ENCODE results near the gene TRIM22. TPM values are rescaled to one million over a fixed set of nuclear protein-coding genes. Genes with fewer than 3 reads are reported as not detected.

TRIM22 gene
- total and polyA plus RNA-seq, 4 experiments from 2014 or later: 187 to 353 (median 270) TPM

GRCh38 chr11:5696210-5696609, 6.6 kb downstream of the TRIM22 start:
- Histone ChIP-seq H3K4me1 (ENCODE audit: insufficient read depth, low read length) (peaks cover 65% of the 10 kb centered on the region), H3K4me3 (ENCODE audit: low read length in 2 of 2) (no peak overlapping the region), H3K27me3 (ENCODE audit: insufficient read depth, low read length) (no peaks in the 10 kb centered on the region), H3K9me3 (ENCODE audit: control insufficient read depth in 1 of 2, low read length in 2 of 2) (no peaks in the 10 kb centered on the region), H3K27ac (ENCODE audit: low read depth, low read length) (peak overlapping the region; percentile 5), H3K36me3 (ENCODE audit: insufficient read depth, low read length) (peaks cover 37% of the 10 kb centered on the region)
- Mint-ChIP-seq H3K4me3 (peak overlapping the region in 4 of 8 donors; percentile 13 to 28 (median 20)), H3K27me3 (no peaks in the 10 kb centered on the region), H3K27ac (peak overlapping the region in 6 of 7 donors; percentile 53 to 92 (median 74)), H3K9me3 (no peaks in the 10 kb centered on the region), H3K4me1 (peaks cover 39 to 73% (median 62%) of the 10 kb centered on the region in 4 donors), H3K36me3 (peaks cover 65 to 76% of the 10 kb centered on the region in 2 donors)
- ChIA-PET POLR2A (ENCODE audit: partially characterized antibody) (interaction anchor here (1.3 to 3.5 kb wide), 2 partner anchors 9 to 12 kb away, joined by 3 to 20 read pairs; partner anchors contain the start of gene TRIM5), CTCF (ENCODE audit: partially characterized antibody) (interaction anchor here (2.0 to 10.1 kb wide), 2 partner anchors 10 to 11 kb away, joined by 4 to 63 read pairs; partner anchors contain the start of gene TRIM5)
- intact Hi-C loops (cut with micrococcal nuclease): no loop called here
- no peak for DNase-seq

- Histone ChIP-seq H3K36me3 (ENCODE audit: insufficient read depth, low read length) (peaks cover 37% of the 10 kb centered on the region), H3K27ac (ENCODE audit: low read depth, low read length) (no peak overlapping the region), H3K4me3 (ENCODE audit: low read length in 2 of 2) (no peak overlapping the region), H3K27me3 (ENCODE audit: insufficient read depth, low read length) (no peaks in the 10 kb centered on the region), H3K9me3 (ENCODE audit: control insufficient read depth in 1 of 2, low read length in 2 of 2) (no peaks in the 10 kb centered on the region), H3K4me1 (ENCODE audit: insufficient read depth, low read length) (peaks cover 57% of the 10 kb centered on the region)
- no peaks in the 10 kb centered on the region for H3K9me3 Mint-ChIP-seq
- ChIA-PET CTCF (ENCODE audit: partially characterized antibody) (interaction anchor here (0.7 to 10.1 kb wide), 3 partner anchors 13 to 111 kb away, joined by 3 to 63 read pairs (median 3); partner anchors contain the start of genes OR52N2 and TRIM5), POLR2A (ENCODE audit: partially characterized antibody) (interaction anchor here (1.6 kb wide), 1 partner anchor 9 kb away, joined by 7 read pairs; the partner anchor contains the start of gene TRIM22)
- H3K4me3 Mint-ChIP-seq: peak overlapping the region in 1 of 8 donors; percentile 2
- H3K27ac Mint-ChIP-seq: peak overlapping the region; percentile 22 to 80 (median 57)
- H3K4me1 Mint-ChIP-seq: peaks cover 34 to 77% (median 62%) of the 10 kb centered on the region in 4 donors
- intact Hi-C loops (cut with micrococcal nuclease): no loop called here
- DNase-seq: no peak
- H3K36me3 Mint-ChIP-seq: peaks cover 76 to 83% of the 10 kb centered on the region in 2 donors
- no peaks in the 10 kb centered on the region for H3K27me3 Mint-ChIP-seq
Observed at GRCh38 chr11:5698281-5698680, 8.7 kb downstream of the TRIM22 start.

GRCh38 chr11:5700421-5701054, 10.9 kb downstream of the TRIM22 start:
- peak overlapping the region in 1 of 8 donors; percentile 25 for H3K4me3 Mint-ChIP-seq
- Histone ChIP-seq H3K27me3 (ENCODE audit: insufficient read depth, low read length) (no peaks in the 10 kb centered on the region), H3K4me3 (ENCODE audit: low read length in 2 of 2) (no peak overlapping the region), H3K9me3 (ENCODE audit: control insufficient read depth in 1 of 2, low read length in 2 of 2) (no peaks in the 10 kb centered on the region), H3K27ac (ENCODE audit: low read depth, low read length) (no peak overlapping the region), H3K4me1 (ENCODE audit: insufficient read depth, low read length) (peaks cover 56% of the 10 kb centered on the region), H3K36me3 (ENCODE audit: insufficient read depth, low read length) (peaks cover 39% of the 10 kb centered on the region)
- H3K27me3 Mint-ChIP-seq: no peaks in the 10 kb centered on the region
- H3K36me3 Mint-ChIP-seq: peaks cover 74 to 85% of the 10 kb centered on the region in 2 donors
- no peak for DNase-seq
- ChIA-PET POLR2A (ENCODE audit: partially characterized antibody) (interaction anchor here (3.0 to 4.8 kb wide), 2 partner anchors 10 to 16 kb away, joined by 15 to 25 read pairs; partner anchors contain the start of genes TRIM22 and TRIM5), CTCF (ENCODE audit: partially characterized antibody) (interaction anchor here (1.1 to 10.1 kb wide), 4 partner anchors 11 to 16 kb away, joined by 3 to 63 read pairs (median 12); partner anchors contain the start of genes TRIM22 and TRIM5)
- H3K27ac Mint-ChIP-seq: peak overlapping the region in 5 of 7 donors; percentile 22 to 45 (median 32)
- no peaks in the 10 kb centered on the region for H3K9me3 Mint-ChIP-seq
- intact Hi-C loops (cut with micrococcal nuclease): no loop called here
- H3K4me1 Mint-ChIP-seq: peaks cover 28 to 77% (median 54%) of the 10 kb centered on the region in 4 donors

GRCh38 chr11:5701055-5701577, 11.5 kb downstream of the TRIM22 start:
- DNase-seq: no peak
- peaks cover 40% of the 10 kb centered on the region for H3K36me3 ChIP-seq (ENCODE audit: insufficient read depth, low read length)
- Mint-ChIP-seq H3K4me3 (peak overlapping the region in 2 of 8 donors; percentile 25), H3K36me3 (peaks cover 72 to 84% of the 10 kb centered on the region in 2 donors), H3K9me3 (no peaks in the 10 kb centered on the region), H3K27me3 (no peaks in the 10 kb centered on the region), H3K27ac (peak overlapping the region in 2 of 7 donors; percentile 26 to 69), H3K4me1 (peaks cover 24 to 73% (median 50%) of the 10 kb centered on the region in 4 donors)
- CTCF ChIA-PET (ENCODE audit: partially characterized antibody): interaction anchor here (1.1 to 10.1 kb wide), 4 partner anchors 10 to 16 kb away, joined by 3 to 63 read pairs (median 12); partner anchors contain the start of genes TRIM22 and TRIM5
- POLR2A ChIA-PET (ENCODE audit: partially characterized antibody): interaction anchor here (3.0 to 4.8 kb wide), 2 partner anchors 11 to 17 kb away, joined by 15 to 25 read pairs; partner anchors contain the start of genes TRIM22 and TRIM5
- no peak overlapping the region for H3K27ac ChIP-seq (ENCODE audit: low read depth, low read length)
- intact Hi-C loops (cut with micrococcal nuclease): no loop called here
- no peaks in the 10 kb centered on the region for H3K9me3 ChIP-seq (ENCODE audit: control insufficient read depth in 1 of 2, low read length in 2 of 2)
- peaks cover 52% of the 10 kb centered on the region for H3K4me1 ChIP-seq (ENCODE audit: insufficient read depth, low read length)
- H3K4me3 ChIP-seq (ENCODE audit: low read length in 2 of 2): no peak overlapping the region
- no peaks in the 10 kb centered on the region for H3K27me3 ChIP-seq (ENCODE audit: insufficient read depth, low read length)

- H3K36me3 ChIP-seq (ENCODE audit: insufficient read depth, low read length): peaks cover 38% of the 10 kb centered on the region
Observed at GRCh38 chr11:5703741-5704536, 14.3 kb downstream of the TRIM22 start.

GRCh38 chr11:5705688-5706087, 16.1 kb downstream of the TRIM22 start:
- H3K4me3 ChIP-seq (ENCODE audit: low read length in 2 of 2): no peak overlapping the region
- Mint-ChIP-seq H3K27ac (peak overlapping the region in 6 of 7 donors; percentile 15 to 86 (median 62)), H3K4me3 (no peak overlapping the region), H3K36me3 (peaks cover 70 to 79% of the 10 kb centered on the region in 2 donors), H3K27me3 (no peaks in the 10 kb centered on the region), H3K9me3 (no peaks in the 10 kb centered on the region), H3K4me1 (peaks cover 18 to 41% (median 27%) of the 10 kb centered on the region in 4 donors)
- DNase-seq: no peak
- H3K27ac ChIP-seq (ENCODE audit: low read depth, low read length): no peak overlapping the region
- POLR2A ChIA-PET (ENCODE audit: partially characterized antibody): interaction anchor here (1.3 to 1.6 kb wide), 2 partner anchors 10 to 21 kb away, joined by 3 to 9 read pairs; partner anchors contain the start of gene TRIM5
- H3K4me1 ChIP-seq (ENCODE audit: insufficient read depth, low read length): peaks cover 30% of the 10 kb centered on the region
- H3K36me3 ChIP-seq (ENCODE audit: insufficient read depth, low read length): peaks cover 52% of the 10 kb centered on the region
- H3K9me3 ChIP-seq (ENCODE audit: control insufficient read depth in 1 of 2, low read length in 2 of 2): no peaks in the 10 kb centered on the region
- CTCF ChIA-PET (ENCODE audit: partially characterized antibody): interaction anchor here (1.4 to 3.4 kb wide), 2 partner anchors 10 to 21 kb away, joined by 4 to 14 read pairs; partner anchors contain the start of gene TRIM5
- H3K27me3 ChIP-seq (ENCODE audit: insufficient read depth, low read length): no peaks in the 10 kb centered on the region
- intact Hi-C loops (cut with micrococcal nuclease): no loop called here

More at GRCh38 chr11:5703741-5704536, 14.3 kb downstream of the TRIM22 start:
- Histone ChIP-seq H3K4me3 (ENCODE audit: low read length in 2 of 2) (no peak overlapping the region), H3K9me3 (ENCODE audit: control insufficient read depth in 1 of 2, low read length in 2 of 2) (no peaks in the 10 kb centered on the region), H3K27me3 (ENCODE audit: insufficient read depth, low read length) (no peaks in the 10 kb centered on the region), H3K4me1 (ENCODE audit: insufficient read depth, low read length) (peaks cover 38% of the 10 kb centered on the region), H3K27ac (ENCODE audit: low read depth, low read length) (no peak overlapping the region)
- intact Hi-C loops (cut with micrococcal nuclease): no loop called here
- H3K9me3 Mint-ChIP-seq: no peaks in the 10 kb centered on the region
- no peak for DNase-seq
- ChIA-PET POLR2A (ENCODE audit: partially characterized antibody) (interaction anchor here (0.9 to 4.8 kb wide), 2 partner anchors 13 to 19 kb away, joined by 3 to 25 read pairs; partner anchors contain the start of genes TRIM22 and TRIM5), CTCF (ENCODE audit: partially characterized antibody) (interaction anchor here (1.8 to 3.4 kb wide), 2 partner anchors 14 to 20 kb away, joined by 4 to 14 read pairs; partner anchors contain the start of genes TRIM22 and TRIM5)
- no peaks in the 10 kb centered on the region for H3K27me3 Mint-ChIP-seq
- peak overlapping the region; percentile 30 to 81 (median 75) for H3K27ac Mint-ChIP-seq
- peaks cover 76 to 77% of the 10 kb centered on the region in 2 donors for H3K36me3 Mint-ChIP-seq
- peaks cover 20 to 52% (median 30%) of the 10 kb centered on the region in 4 donors for H3K4me1 Mint-ChIP-seq
- H3K4me3 Mint-ChIP-seq: peak overlapping the region in 3 of 8 donors; percentile 24 to 77 (median 41)
